Measurements from ENCODE around the gene PCGF2.

Gene PCGF2

GRCh38 chr17:38719943-38720641 lies 28.0 kb downstream of the PCGF2 start:
- peaks cover 44% of the 10 kb centered on the region for H3K4me1 Mint-ChIP-seq (ENCODE audit: low read depth)
- H3K27ac Mint-ChIP-seq = no peak overlapping the region
- H3K4me3 Mint-ChIP-seq = no peak overlapping the region
- no peaks in the 10 kb centered on the region for H3K27me3 Mint-ChIP-seq
- H3K36me3 Mint-ChIP-seq = peaks cover 5% of the 10 kb centered on the region
- no peaks in the 10 kb centered on the region for H3K9me3 Mint-ChIP-seq (ENCODE audit: low read depth)

GRCh38 chr17:38719289-38719942 lies 28.7 kb downstream of the PCGF2 start:
- Mint-ChIP-seq H3K27me3 (no peaks in the 10 kb centered on the region), H3K27ac (no peak overlapping the region), H3K4me3 (no peak overlapping the region), H3K4me1 (ENCODE audit: low read depth) (peaks cover 44% of the 10 kb centered on the region), H3K9me3 (ENCODE audit: low read depth) (no peaks in the 10 kb centered on the region), H3K36me3 (peaks cover 7% of the 10 kb centered on the region)

- H3K27ac Mint-ChIP-seq = no peak overlapping the region
- H3K27me3 Mint-ChIP-seq = no peaks in the 10 kb centered on the region
- H3K36me3 Mint-ChIP-seq = peaks cover 7% of the 10 kb centered on the region
- H3K4me3 Mint-ChIP-seq = no peak overlapping the region
- H3K4me1 Mint-ChIP-seq (ENCODE audit: low read depth) = peaks cover 36% of the 10 kb centered on the region
- no peaks in the 10 kb centered on the region for H3K9me3 Mint-ChIP-seq (ENCODE audit: low read depth)
Measured at GRCh38 chr17:38717139-38717745, 30.9 kb downstream of the PCGF2 start.

GRCh38 chr17:38716368-38717005 lies 31.6 kb downstream of the PCGF2 start:
- Mint-ChIP-seq H3K9me3 (ENCODE audit: low read depth) (no peaks in the 10 kb centered on the region), H3K27me3 (no peaks in the 10 kb centered on the region), H3K4me3 (no peak overlapping the region), H3K36me3 (peaks cover 7% of the 10 kb centered on the region), H3K27ac (no peak overlapping the region), H3K4me1 (ENCODE audit: low read depth) (peaks cover 37% of the 10 kb centered on the region)

- Mint-ChIP-seq H3K36me3 (peaks cover 7% of the 10 kb centered on the region), H3K27me3 (no peaks in the 10 kb centered on the region), H3K27ac (peak overlapping the region; percentile 86), H3K9me3 (ENCODE audit: low read depth) (no peaks in the 10 kb centered on the region), H3K4me1 (ENCODE audit: low read depth) (peaks cover 40% of the 10 kb centered on the region), H3K4me3 (peak overlapping the region; percentile 62)
Measured at GRCh38 chr17:38715216-38715943, 32.8 kb downstream of the PCGF2 start.

- no peaks in the 10 kb centered on the region for H3K27me3 Mint-ChIP-seq
- H3K4me1 Mint-ChIP-seq (ENCODE audit: low read depth) = peaks cover 47% of the 10 kb centered on the region
- H3K9me3 Mint-ChIP-seq (ENCODE audit: low read depth) = no peaks in the 10 kb centered on the region
- H3K4me3 Mint-ChIP-seq = no peak overlapping the region
- H3K36me3 Mint-ChIP-seq = peaks cover 5% of the 10 kb centered on the region
- H3K27ac Mint-ChIP-seq = no peak overlapping the region
Measured at GRCh38 chr17:38713456-38714075, 34.6 kb downstream of the PCGF2 start.

- Mint-ChIP-seq H3K27me3 (no peaks in the 10 kb centered on the region), H3K4me3 (no peak overlapping the region), H3K36me3 (peaks cover 8% of the 10 kb centered on the region), H3K9me3 (ENCODE audit: low read depth) (no peaks in the 10 kb centered on the region), H3K27ac (no peak overlapping the region), H3K4me1 (ENCODE audit: low read depth) (peaks cover 48% of the 10 kb centered on the region)
Measured at GRCh38 chr17:38712593-38712992, 35.5 kb downstream of the PCGF2 start.

- peaks cover 8% of the 10 kb centered on the region for H3K36me3 Mint-ChIP-seq
- no peaks in the 10 kb centered on the region for H3K9me3 Mint-ChIP-seq (ENCODE audit: low read depth)
- no peak overlapping the region for H3K4me3 Mint-ChIP-seq
- H3K27me3 Mint-ChIP-seq = no peaks in the 10 kb centered on the region
- H3K4me1 Mint-ChIP-seq (ENCODE audit: low read depth) = peaks cover 53% of the 10 kb centered on the region
- H3K27ac Mint-ChIP-seq = peak overlapping the region; percentile 61
Measured at GRCh38 chr17:38711792-38712571, 36.2 kb downstream of the PCGF2 start.

- H3K4me1 Mint-ChIP-seq (ENCODE audit: low read depth) = peaks cover 53% of the 10 kb centered on the region
- H3K27ac Mint-ChIP-seq = peak overlapping the region; percentile 41
- H3K4me3 Mint-ChIP-seq = no peak overlapping the region
- no peaks in the 10 kb centered on the region for H3K9me3 Mint-ChIP-seq (ENCODE audit: low read depth)
- no peaks in the 10 kb centered on the region for H3K27me3 Mint-ChIP-seq
- peaks cover 8% of the 10 kb centered on the region for H3K36me3 Mint-ChIP-seq
Measured at GRCh38 chr17:38710985-38711384, 37.2 kb downstream of the PCGF2 start.

GRCh38 chr17:38710604-38710962 lies 37.6 kb downstream of the PCGF2 start:
- Mint-ChIP-seq H3K27me3 (no peaks in the 10 kb centered on the region), H3K9me3 (ENCODE audit: low read depth) (no peaks in the 10 kb centered on the region), H3K4me1 (ENCODE audit: low read depth) (peaks cover 49% of the 10 kb centered on the region), H3K4me3 (no peak overlapping the region), H3K27ac (peak overlapping the region; percentile 83), H3K36me3 (peaks cover 8% of the 10 kb centered on the region)

- Mint-ChIP-seq H3K4me3 (peak overlapping the region; percentile 20), H3K4me1 (ENCODE audit: low read depth) (peaks cover 44% of the 10 kb centered on the region), H3K27me3 (no peaks in the 10 kb centered on the region), H3K36me3 (peaks cover 8% of the 10 kb centered on the region), H3K27ac (peak overlapping the region; percentile 83), H3K9me3 (ENCODE audit: low read depth) (no peaks in the 10 kb centered on the region)
Measured at GRCh38 chr17:38709864-38710603, 38.1 kb downstream of the PCGF2 start.

GRCh38 chr17:38709104-38709820 lies 38.9 kb downstream of the PCGF2 start:
- peaks cover 40% of the 10 kb centered on the region for H3K4me1 Mint-ChIP-seq (ENCODE audit: low read depth)
- no peaks in the 10 kb centered on the region for H3K9me3 Mint-ChIP-seq (ENCODE audit: low read depth)
- H3K36me3 Mint-ChIP-seq = peaks cover 5% of the 10 kb centered on the region
- H3K27me3 Mint-ChIP-seq = no peaks in the 10 kb centered on the region
- peak overlapping the region; percentile 83 for H3K27ac Mint-ChIP-seq
- peak overlapping the region; percentile 23 for H3K4me3 Mint-ChIP-seq

All from activated naive CD8-positive, alpha-beta T cell (primary cell).